Measurements from ENCODE around the gene FA2H. TPM values are rescaled to one million over a fixed set of nuclear protein-coding genes. Genes with fewer than 3 reads are reported as not detected.

FA2H gene
- total and polyA plus RNA-seq, 2 of the 13 experiments (the other 11 are each of a cell fraction or from before 2014, with no cell fraction given): 0.20 TPM; not detected in 1

GRCh38 chr16:74735554-74735953 is 39.1 kb downstream of the FA2H start:
- in situ Hi-C loops (cut with HindIII; ENCODE audit: extremely low pct_ligation_motif_present, low pct_unique_long_range_greater_than_20kb): no loop called here

More at GRCh38 chr16:74735554-74735953, 39.1 kb downstream of the FA2H start:
- no peak for ATAC-seq
- peaks cover 58% of the 10 kb centered on the region for H3K4me1 ChIP-seq (ENCODE audit: insufficient read depth, low read length)
- H3K9ac ChIP-seq (ENCODE audit: insufficient read depth, low read depth, low read length): no peak overlapping the region
- H3K9me3 ChIP-seq (ENCODE audit: low read length): no peaks in the 10 kb centered on the region
- ChIA-PET CTCF (ENCODE audit: low intra/inter-chr PET ratio, low total read pairs) (no interaction called here), POLR2A (interaction anchor here (1.1 kb wide), 1 partner anchor 39 kb away, joined by 3 read pairs; the partner anchor contains the start of gene FA2H)
- no peak overlapping the region for H3K27ac ChIP-seq (ENCODE audit: extremely low read length, insufficient read depth, low read length)
- H3K4me2 ChIP-seq (ENCODE audit: low read depth, low read length): peak overlapping the region; percentile 82
- H4K20me1 ChIP-seq (ENCODE audit: insufficient read depth, low read length): no peaks in the 10 kb centered on the region
- peaks cover 14 to 62% of the 10 kb centered on the region in 2 experiments for H3K27me3 ChIP-seq (ENCODE audit: control insufficient read depth in 1 of 2, insufficient read depth in 2 of 2, low read length in 2 of 2)
- no TSS peak for BruUV-seq (replicated peaks)
- H3K79me2 ChIP-seq (ENCODE audit: insufficient read depth, low read length): no peaks in the 10 kb centered on the region
- no peak for DNase-seq (ENCODE audit: low spot score)
- no peak for FAIRE-seq
- TF ChIP-seq HOXA3 (CRISPR knock-in tag; IDR thresholded peaks at IDR 0.05) (no peak), ZNF577 (CRISPR knock-in tag; IDR thresholded peaks at IDR 0.05; ENCODE audit: borderline replicate concordance, low read depth) (no peak), ZNF121 (CRISPR knock-in tag; IDR thresholded peaks at IDR 0.05) (peak; percentile 67), ZSCAN12 (CRISPR knock-in tag; IDR thresholded peaks at IDR 0.05) (no peak), NR1H2 (CRISPR knock-in tag; IDR thresholded peaks at IDR 0.05; ENCODE audit: borderline replicate concordance, low read depth) (no peak), ZNF547 (CRISPR knock-in tag; IDR thresholded peaks at IDR 0.05) (0 out of 2 replicates have a peak, but pooled peaks have one; percentile 24), ZNF770 (CRISPR knock-in tag; IDR thresholded peaks at IDR 0.05) (peak; percentile 28; the same call in 1 of the 2 replicates), GFI1 (CRISPR knock-in tag; IDR thresholded peaks at IDR 0.05; ENCODE audit: borderline replicate concordance) (no peak), HMG20A (CRISPR knock-in tag; IDR thresholded peaks at IDR 0.05; ENCODE audit: borderline replicate concordance) (no peak)
- WGBS (ENCODE audit: low lambda C conversion rate): 32% methylated on average over 3 of the region's 3 CpGs
- H3K4me3 ChIP-seq (replicated peaks in 1 of 3; ENCODE audit: insufficient read depth in 1 of 3, low read depth in 2 of 3, low read length in 3 of 3): peak overlapping the region in 1 of 3 experiments; percentile 66; a peak in 2 of 6 replicates
- intact Hi-C loops (cut with micrococcal nuclease; ENCODE audit: unreplicated experiment): no loop called here
- H2AFZ ChIP-seq (ENCODE audit: low read length): no peak overlapping the region
- no peaks in the 10 kb centered on the region for H3K36me3 ChIP-seq (replicated peaks in 1 of 2; ENCODE audit: control insufficient read depth in 1 of 2, insufficient read depth in 2 of 2, low read length in 2 of 2)
